ENCODE measurements around the gene CYSTM1.

CYSTM1 gene

GRCh38 chr5:140150201-140150600 lies 24.8 kb upstream of the CYSTM1 start:
- TF ChIP-seq CTCF (IDR thresholded peaks at IDR 0.05), result no peak

- TF ChIP-seq CTCF (IDR thresholded peaks at IDR 0.05), result no peak
Observed at GRCh38 chr5:140151144-140152021, 23.6 kb upstream of the CYSTM1 start.

- TF ChIP-seq CTCF (IDR thresholded peaks at IDR 0.05), result no peak
Observed at GRCh38 chr5:140152022-140152999, 22.7 kb upstream of the CYSTM1 start.

GRCh38 chr5:140153255-140153654 lies 21.7 kb upstream of the CYSTM1 start:
- no peak for TF ChIP-seq CTCF (IDR thresholded peaks at IDR 0.05)

- TF ChIP-seq CTCF (IDR thresholded peaks at IDR 0.05), result no peak
Observed at GRCh38 chr5:140153905-140154304, 21.1 kb upstream of the CYSTM1 start.

- TF ChIP-seq CTCF (IDR thresholded peaks at IDR 0.05), result peak; percentile 88
Observed at GRCh38 chr5:140157032-140157781, 17.8 kb upstream of the CYSTM1 start.

All from LNCAP (cell line).